Inflammatory macrophage treated with lipopolysaccharide for 4 hours (primary cell): ENCODE measurements around the gene ACSBG1.
A peak's percentile ranks its signal among the peaks of the same experiment; 100 is the strongest.

Experiments
- DNase-seq: peaks from one replicate; pipeline ENCODE4 v3.0.0-alpha.2; 2020

ACSBG1 gene

GRCh38 chr15:78234515-78235040 lies at the start of gene ACSBG1:
TSS of gene ACSBG1 (minus strand) at chr15:78234565. CDS start at chr15:78234501, 64 bp downstream.
- no peak for DNase-seq

GRCh38 chr15:78282324-78282723 lies 48.0 kb upstream of the ACSBG1 start:
- no peak for DNase-seq

- no peak for DNase-seq
These were observed 46.1 kb upstream of the ACSBG1 start for GRCh38 chr15:78280319-78281072.

GRCh38 chr15:78276064-78276943 lies 41.9 kb upstream of the ACSBG1 start:
- no peak for DNase-seq

DNA sequence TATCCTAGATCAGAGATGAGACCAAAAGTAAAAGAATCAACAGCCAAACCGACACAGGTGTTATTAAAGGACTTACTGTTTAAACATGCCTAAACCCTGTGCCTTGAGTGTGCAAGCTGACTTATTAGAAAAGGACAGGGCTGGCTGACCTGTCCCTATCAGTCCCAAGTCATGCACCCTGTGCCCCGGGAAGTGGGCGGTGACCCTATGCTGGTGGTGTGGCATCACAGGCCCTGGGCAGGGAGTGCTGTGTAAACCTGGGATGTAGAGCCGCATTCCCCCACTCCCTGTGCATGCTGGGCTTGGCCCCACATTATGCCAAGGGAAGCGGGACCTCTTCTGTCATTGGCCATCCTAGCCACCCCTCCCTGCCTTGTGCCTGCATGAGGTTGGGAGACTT lies 40.6 kb upstream of the ACSBG1 start:
- DNase-seq = no peak

DNA sequence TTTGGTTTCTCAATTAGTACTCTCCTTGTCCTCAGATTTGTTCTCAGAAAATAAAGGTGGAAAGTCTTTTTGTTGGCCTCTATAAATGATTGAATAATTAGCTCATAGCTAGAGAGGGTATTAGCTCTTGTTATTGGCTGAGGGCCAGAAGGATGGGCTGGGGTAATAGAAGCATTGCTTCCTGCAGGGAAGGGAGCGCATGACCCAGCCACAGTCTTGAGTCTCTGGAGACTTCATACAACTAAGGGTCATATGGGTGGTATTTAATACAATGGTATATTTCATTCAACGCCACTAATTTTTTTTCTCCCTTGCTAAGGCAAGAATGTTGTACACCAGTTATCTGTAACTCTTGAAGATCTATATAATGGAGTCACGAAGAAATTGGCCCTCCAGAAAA lies 38.4 kb upstream of the ACSBG1 start:
- no peak for DNase-seq

DNA sequence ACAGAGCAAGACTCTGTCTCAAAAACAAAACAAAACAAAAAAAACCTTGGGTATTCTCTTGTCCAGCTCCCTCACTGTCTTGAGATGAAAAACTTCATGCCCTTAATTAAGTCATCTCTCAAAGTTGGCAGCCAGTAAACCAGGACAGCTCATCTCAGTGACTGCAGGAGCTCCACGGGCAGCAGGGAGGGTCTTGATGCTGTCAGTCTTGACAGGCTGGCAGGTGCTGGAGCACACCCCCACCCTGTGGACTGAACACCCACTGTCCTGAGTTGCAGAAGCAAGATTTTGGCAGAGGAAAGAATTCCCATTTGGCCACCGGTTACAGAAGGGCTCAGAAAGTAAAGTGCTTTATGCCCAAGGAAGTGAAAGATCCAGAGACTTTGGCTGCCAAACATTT lies 38.0 kb upstream of the ACSBG1 start:
- no peak for DNase-seq

DNA sequence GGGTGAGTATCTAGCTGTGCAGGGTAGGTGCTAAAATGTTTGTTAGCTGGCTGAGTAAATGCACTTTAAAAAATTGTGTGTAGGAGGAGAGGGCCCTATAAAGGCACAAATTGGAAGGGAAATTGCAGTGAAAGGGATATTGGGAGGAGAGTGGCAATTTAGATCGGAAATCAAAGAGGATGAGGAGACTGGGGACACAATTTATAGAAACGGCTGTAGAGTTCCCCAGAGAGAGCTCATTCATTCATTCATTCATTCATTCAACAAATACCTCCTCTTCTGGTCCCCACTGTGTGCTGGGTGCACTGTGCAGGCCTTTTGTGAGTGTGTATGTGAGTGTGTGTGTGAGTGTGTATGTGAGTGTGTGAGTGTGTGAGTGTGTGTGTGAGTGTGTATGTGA lies 32.4 kb upstream of the ACSBG1 start:
- no peak for DNase-seq

- no peak for DNase-seq
These were observed 31.9 kb upstream of the ACSBG1 start for GRCh38 chr15:78266229-78266628.

GRCh38 chr15:78265752-78266224 lies 31.4 kb upstream of the ACSBG1 start:
- DNase-seq = no peak

- DNase-seq = no peak
These were observed 30.7 kb upstream of the ACSBG1 start for GRCh38 chr15:78265137-78265460.

DNA sequence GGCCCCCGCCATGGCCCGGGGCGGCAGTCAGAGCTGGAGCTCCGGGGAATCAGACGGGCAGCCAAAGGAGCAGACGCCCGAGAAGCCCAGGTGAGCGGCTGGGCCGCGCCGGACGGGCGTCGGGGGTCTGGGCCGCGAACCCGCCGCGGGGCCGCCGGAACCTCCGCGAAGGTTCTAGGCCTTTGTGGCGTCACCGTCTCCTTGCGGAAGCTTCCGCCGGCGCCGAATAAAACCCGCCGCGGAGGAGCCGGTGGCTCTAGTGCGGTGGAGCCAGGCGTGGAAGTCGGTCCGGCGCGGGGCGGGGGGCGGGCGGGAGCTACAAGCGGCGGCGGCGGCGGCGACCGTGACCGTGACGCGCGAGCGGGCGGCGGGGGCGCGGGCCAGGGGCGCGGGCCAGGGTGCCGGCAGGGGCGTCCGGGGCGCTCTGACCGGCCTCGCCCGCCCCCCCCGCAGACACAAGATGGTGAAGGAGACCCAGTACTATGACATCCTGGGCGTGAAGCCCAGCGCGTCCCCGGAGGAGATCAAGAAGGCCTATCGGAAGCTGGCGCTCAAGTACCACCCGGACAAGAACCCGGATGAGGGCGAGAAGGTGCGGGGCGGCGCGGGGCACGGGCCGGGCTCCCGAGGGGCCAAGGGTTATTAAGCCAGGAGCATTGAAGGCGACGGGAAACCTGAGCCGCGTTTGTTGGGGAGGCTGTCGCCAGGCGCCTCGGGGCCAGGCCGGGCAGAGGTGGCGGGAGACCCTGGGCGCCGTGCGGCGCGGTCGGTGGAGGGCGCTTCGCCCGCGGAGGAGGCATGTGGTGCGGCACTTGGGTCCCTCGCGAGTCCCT lies 30.2 kb upstream of the ACSBG1 start, which contains the start of gene DNAJA4:
DNAJA4 (plus strand) TSS at position 259 of the 833 bp plus-strand sequence; CDS start at position 461, 202 bp downstream.
- peak; percentile 57 for DNase-seq

DNA sequence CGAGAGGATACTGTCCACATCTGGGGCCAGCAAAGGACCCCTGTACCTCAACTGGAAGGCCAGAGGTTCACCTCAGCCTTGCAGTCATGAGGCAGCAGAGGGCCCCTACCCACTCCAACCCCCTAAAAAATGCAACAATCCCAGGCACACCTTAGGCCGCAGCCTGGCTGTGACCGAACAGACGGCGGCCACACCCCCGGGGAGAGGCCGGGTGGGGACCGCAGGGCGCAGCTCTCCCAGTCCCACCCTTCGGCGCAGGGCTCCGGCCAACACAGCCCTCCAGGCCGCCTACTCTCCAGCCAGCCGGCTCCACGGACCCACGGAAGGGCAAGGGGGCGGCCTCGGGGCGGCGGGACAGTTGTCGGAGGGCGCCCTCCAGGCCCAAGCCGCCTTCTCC lies 29.5 kb upstream of the ACSBG1 start:
- no peak for DNase-seq

- no peak for DNase-seq
These were observed 29.0 kb upstream of the ACSBG1 start for GRCh38 chr15:78263351-78263781.

- DNase-seq = no peak
These were observed 26.7 kb upstream of the ACSBG1 start for GRCh38 chr15:78261062-78261461.

DNA sequence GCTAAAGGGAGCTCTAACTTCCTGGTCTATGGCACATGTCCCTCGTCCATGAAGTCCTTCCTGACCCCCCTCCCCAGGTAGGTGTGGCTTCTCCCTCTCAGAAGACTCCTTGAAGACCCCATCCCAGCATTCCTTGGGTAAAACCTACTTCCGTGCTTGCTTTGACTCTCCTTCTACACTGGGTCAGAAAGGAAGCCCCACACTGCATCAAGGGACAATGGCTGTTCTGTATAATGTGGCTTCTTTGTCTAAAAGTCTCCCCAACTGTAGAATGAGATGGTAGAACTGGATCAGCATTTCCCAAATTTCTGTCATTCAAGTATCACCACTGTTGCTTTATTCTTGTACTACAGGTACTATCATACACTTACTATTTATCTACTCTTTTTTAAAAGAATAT lies 26.1 kb upstream of the ACSBG1 start:
- no peak for DNase-seq

DNA sequence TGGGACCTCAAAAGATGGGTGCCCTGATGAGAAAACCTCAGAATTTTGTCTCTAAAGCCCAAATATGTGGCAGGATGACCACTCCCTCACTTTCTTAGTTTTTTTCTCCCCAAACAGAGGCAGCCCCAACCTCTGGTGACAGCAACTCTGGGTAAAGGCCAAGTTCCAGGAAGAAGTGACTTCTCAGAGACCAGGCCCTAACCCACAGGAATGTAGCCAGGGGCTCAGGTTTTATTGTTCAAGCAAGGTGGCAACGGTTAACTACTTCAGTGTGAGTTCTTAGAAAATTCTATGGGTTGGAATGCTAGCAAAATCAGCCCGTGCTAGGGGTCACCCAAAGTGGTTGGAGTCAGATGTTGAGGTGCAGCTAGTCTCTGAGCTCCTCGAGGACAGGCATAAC lies 24.9 kb upstream of the ACSBG1 start:
- no peak for DNase-seq

GRCh38 chr15:78257681-78258080 lies 23.3 kb upstream of the ACSBG1 start:
- DNase-seq = no peak

GRCh38 chr15:78256044-78256437 lies 21.7 kb upstream of the ACSBG1 start:
- no peak for DNase-seq

GRCh38 chr15:78255421-78256043 lies 21.2 kb upstream of the ACSBG1 start:
- no peak for DNase-seq

- no peak for DNase-seq
These were observed 16.8 kb upstream of the ACSBG1 start for GRCh38 chr15:78251136-78251535.

- no peak for DNase-seq
These were observed 14.8 kb upstream of the ACSBG1 start for GRCh38 chr15:78249131-78249530.
